ENCODE data around the gene GNG13. TPM values are rescaled to one million over a fixed set of nuclear protein-coding genes. Genes with fewer than 3 reads are reported as not detected.
A peak's percentile ranks its signal among the peaks of the same experiment; 100 is the strongest.

GNG13 gene
- total RNA-seq, 1 donor from 2014 or later: not detected

DNA sequence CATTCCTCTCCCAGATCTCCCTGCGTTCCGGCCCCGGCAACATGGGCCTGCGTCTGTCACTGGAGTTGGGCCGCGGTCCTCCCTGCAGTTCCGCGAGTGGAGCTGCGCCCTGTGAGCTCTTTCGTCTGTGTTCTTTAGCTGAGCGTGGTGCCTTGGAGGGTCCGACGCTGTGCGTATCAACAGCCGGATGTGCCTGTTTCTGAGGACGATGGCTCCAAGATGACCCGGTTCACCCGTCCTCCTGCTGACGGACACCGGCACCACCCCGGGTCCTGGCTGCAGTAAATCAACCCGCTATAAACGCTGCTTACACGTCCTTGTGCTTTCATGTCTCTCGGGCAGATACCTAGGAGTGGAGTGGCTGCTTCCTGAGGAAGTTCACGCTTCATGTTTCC, 44.8 kb upstream of the GNG13 start:
- peaks cover 1% of the 10 kb centered on the region for H3K4me1 Mint-ChIP-seq (ENCODE audit: low read depth, unreplicated experiment)
- H3K27ac Mint-ChIP-seq (ENCODE audit: unreplicated experiment): peak overlapping the region; percentile 33

DNA sequence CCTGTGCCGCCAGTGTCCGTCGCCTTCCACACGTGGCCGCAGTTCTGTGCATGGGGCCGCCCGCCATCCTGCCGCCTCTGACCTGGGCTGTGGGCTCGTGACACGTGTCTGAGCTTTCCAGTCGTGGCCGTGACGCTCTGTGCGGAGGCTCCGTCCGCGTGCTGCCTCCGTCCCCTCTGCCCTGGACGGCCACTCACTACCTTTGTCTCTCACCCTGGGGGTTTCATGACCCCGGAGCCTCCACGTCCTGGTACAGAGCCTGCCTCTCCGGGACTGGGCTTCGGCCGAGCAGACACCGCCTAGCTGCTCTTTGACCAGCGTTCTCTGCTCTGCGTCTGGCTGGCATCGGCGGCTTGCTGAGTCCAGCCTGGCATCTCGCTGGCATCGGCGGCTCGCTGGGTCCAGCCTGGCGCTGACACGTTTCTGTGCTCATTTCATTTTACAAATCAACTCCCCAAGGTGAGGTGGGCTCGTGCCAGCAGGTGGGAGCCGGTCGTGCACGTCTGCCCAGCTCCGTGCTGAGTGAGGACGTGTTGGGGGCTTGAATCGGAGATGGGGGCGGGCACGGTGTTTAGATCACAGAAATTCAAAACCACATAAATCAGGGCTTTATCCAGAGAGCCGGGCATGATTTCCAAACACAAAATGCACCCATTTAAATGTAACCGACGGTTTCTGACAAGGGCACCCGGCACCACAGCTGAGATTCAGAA, 44.3 kb upstream of the GNG13 start:
- Mint-ChIP-seq H3K27ac (ENCODE audit: unreplicated experiment) (no peak overlapping the region), H3K27me3 (ENCODE audit: unreplicated experiment) (peaks cover 14% of the 10 kb centered on the region), H3K4me3 (ENCODE audit: unreplicated experiment) (no peak overlapping the region), H3K4me1 (ENCODE audit: low read depth, unreplicated experiment) (peaks cover 1% of the 10 kb centered on the region), H3K36me3 (ENCODE audit: unreplicated experiment) (peaks cover 11% of the 10 kb centered on the region), H3K9me3 (ENCODE audit: unreplicated experiment) (peaks cover 16% of the 10 kb centered on the region)
- DNase-seq: no peak
- TF ChIP-seq, protein P1, sequence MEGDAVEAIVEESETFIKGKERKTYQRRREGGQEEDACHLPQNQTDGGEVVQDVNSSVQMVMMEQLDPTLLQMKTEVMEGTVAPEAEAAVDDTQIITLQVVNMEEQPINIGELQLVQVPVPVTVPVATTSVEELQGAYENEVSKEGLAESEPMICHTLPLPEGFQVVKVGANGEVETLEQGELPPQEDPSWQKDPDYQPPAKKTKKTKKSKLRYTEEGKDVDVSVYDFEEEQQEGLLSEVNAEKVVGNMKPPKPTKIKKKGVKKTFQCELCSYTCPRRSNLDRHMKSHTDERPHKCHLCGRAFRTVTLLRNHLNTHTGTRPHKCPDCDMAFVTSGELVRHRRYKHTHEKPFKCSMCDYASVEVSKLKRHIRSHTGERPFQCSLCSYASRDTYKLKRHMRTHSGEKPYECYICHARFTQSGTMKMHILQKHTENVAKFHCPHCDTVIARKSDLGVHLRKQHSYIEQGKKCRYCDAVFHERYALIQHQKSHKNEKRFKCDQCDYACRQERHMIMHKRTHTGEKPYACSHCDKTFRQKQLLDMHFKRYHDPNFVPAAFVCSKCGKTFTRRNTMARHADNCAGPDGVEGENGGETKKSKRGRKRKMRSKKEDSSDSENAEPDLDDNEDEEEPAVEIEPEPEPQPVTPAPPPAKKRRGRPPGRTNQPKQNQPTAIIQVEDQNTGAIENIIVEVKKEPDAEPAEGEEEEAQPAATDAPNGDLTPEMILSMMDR (IDR thresholded peaks at IDR 0.05; ENCODE audit: partially characterized antibody, unreplicated experiment): no peak

More for the DNA sequence above, 44.8 kb upstream of the GNG13 start:
- DNase-seq: no peak
- TF ChIP-seq, protein P1 (IDR thresholded peaks at IDR 0.05; ENCODE audit: partially characterized antibody, unreplicated experiment): no peak
- peaks cover 17% of the 10 kb centered on the region for H3K36me3 Mint-ChIP-seq (ENCODE audit: unreplicated experiment)
- H3K27me3 Mint-ChIP-seq (ENCODE audit: unreplicated experiment): peaks cover 19% of the 10 kb centered on the region
- peaks cover 22% of the 10 kb centered on the region for H3K9me3 Mint-ChIP-seq (ENCODE audit: unreplicated experiment)
- H3K4me3 Mint-ChIP-seq (ENCODE audit: unreplicated experiment): no peak overlapping the region

DNA sequence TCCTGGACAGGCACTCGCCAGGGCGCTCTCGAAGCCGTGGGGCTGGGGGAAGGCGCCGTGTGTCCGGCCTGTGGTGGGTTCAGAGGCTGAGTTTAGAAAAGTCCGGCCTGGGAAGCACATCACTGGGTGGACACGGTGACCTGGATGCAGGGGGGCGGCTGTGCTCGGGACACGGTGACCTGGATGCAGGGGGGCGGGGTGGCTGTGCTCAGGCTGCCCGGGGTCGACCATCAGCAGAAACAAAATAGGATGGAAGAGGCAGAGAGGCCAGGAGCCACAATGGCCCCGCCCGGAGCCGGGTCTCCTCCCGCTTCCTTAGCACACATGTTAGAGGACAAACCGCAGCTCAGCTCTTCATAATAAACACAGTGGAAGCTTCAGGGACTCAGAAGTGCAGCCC, 43.2 kb upstream of the GNG13 start:
- Mint-ChIP-seq H3K9me3 (ENCODE audit: unreplicated experiment) (peaks cover 14% of the 10 kb centered on the region), H3K36me3 (ENCODE audit: unreplicated experiment) (peaks cover 10% of the 10 kb centered on the region), H3K4me3 (ENCODE audit: unreplicated experiment) (no peak overlapping the region), H3K27ac (ENCODE audit: unreplicated experiment) (no peak overlapping the region), H3K4me1 (ENCODE audit: low read depth, unreplicated experiment) (peaks cover 1% of the 10 kb centered on the region), H3K27me3 (ENCODE audit: unreplicated experiment) (peaks cover 10% of the 10 kb centered on the region)
- TF ChIP-seq, protein P1 (IDR thresholded peaks at IDR 0.05; ENCODE audit: partially characterized antibody, unreplicated experiment): no peak
- DNase-seq: no peak

DNA sequence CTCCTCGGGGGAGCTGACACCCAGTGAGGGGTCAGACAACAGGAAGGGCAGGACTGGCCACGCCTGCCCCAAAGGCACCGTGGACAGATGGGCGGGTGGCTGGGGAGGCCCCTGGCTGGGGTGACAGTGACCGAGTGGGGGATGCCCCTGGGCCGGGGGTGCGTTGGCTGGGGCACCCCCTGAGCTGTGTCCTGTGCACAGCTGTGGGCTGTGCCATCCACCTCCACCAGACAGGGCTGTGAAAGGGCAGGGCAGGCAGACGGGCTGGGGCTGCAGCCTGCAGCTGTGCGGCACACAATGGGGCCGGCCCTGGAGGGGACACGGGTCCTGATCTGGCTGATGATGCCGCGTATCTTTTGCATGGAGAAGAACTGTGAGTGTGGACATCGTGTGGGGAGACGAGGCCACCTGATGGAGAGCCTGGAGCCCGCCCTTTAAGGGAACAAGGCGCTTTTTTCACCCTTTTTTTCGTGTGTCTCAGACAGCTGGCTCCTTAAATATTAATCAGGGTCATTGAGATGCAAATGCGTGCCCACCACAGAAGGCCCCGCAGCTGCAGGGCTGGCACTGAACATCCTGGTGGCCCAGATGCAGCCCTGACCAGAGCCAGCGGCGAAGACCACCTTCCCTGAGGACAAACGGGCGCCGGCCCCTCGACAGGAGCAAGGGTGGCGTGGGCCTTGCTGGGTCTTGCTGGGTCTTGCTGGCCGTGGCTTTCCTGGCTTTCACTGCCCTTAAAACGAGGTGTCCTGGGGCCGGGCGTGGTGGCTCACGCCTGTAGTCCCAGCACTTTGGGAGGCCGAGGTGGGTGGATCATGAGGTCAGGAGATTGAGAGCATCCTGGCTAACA, 42.4 kb upstream of the GNG13 start:
- DNase-seq: no peak

More for the DNA sequence above, 42.4 kb upstream of the GNG13 start:
- Mint-ChIP-seq H3K27me3 (ENCODE audit: unreplicated experiment) (peaks cover 10% of the 10 kb centered on the region), H3K36me3 (ENCODE audit: unreplicated experiment) (peaks cover 13% of the 10 kb centered on the region), H3K4me1 (ENCODE audit: low read depth, unreplicated experiment) (peaks cover 1% of the 10 kb centered on the region), H3K9me3 (ENCODE audit: unreplicated experiment) (peaks cover 17% of the 10 kb centered on the region), H3K4me3 (ENCODE audit: unreplicated experiment) (no peak overlapping the region), H3K27ac (ENCODE audit: unreplicated experiment) (no peak overlapping the region)
- TF ChIP-seq, protein P1 (IDR thresholded peaks at IDR 0.05; ENCODE audit: partially characterized antibody, unreplicated experiment): no peak

Measured in glutamatergic neuron (in vitro differentiated cells).